Measurements from ENCODE around the gene EFNA1.

EFNA1 gene

DNA sequence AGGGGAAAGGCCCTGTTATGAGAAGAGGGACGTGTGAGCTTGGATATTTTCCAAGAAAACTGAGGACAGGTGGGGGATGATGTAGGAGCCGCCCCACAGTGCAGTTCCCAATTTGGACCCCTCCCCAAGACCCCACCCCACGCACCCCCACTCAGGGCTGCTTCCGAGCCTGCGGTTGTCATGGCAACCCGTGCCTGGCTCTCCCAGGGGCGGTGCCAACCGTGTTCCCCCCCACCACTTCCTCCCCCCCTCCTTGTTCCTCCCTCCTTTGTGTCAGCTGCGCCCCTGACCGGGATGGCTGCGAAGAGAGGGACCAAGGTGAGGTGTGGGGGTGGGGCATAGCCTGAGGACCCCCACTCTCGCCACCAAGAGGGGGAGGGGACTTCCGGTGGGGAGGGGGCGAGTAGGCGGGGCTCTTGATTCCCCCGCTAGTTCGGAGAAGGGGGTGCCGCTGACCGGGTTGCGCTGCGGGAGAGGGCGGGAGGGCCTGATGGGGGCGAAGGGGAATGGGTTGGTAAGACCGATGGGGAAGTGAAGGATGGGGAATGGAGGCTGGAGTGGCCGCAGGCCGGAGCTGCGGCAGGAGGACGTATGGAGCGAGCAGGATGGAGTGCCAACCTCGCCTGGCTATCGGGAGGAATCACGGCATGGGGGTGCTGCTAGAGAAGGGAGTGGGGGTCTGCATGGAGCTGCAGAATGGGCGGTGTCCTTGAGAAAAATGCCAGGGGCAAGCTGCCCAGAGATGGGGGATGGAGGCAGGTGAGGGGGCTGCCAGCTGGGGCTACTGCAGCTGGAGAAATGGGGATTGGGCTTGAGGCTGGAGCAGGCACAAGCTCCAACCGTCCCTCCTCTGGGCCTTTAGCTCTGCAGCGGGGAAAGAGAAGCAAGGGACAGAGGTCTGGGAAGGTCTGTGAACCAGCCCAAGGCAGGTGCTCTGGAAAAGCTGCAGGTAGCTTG is 46.9 kb downstream of the EFNA1 start:
- DNase-seq (ENCODE audit: low spot score) = peak; percentile 61

DNA sequence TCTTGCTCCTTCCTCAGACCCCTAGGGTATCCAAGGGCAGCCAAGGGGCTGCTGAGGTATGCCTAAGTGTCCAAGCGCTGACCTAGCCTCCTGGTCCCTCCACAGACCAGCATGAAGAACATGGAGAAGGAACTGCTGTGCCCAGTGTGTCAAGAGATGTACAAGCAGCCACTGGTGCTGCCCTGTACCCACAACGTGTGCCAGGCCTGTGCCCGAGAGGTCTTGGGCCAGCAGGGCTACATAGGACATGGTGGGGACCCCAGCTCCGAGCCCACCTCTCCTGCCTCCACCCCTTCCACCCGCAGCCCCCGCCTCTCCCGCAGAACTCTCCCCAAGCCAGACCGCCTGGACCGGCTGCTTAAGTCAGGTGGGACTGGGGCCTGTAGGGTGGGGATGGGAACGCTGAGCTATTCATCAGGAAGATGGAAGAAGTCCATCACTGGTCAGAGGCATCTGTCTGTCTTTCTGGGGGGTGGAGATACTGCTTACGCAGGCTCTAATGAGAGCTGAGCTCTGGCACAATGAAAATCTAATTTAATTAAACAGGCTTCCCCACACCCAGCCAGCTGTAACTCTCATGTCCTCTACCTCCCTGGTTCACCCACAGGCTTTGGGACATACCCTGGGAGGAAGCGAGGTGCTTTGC is 47.7 kb downstream of the EFNA1 start:
- peak; percentile 12 for DNase-seq (ENCODE audit: low spot score)

DNA sequence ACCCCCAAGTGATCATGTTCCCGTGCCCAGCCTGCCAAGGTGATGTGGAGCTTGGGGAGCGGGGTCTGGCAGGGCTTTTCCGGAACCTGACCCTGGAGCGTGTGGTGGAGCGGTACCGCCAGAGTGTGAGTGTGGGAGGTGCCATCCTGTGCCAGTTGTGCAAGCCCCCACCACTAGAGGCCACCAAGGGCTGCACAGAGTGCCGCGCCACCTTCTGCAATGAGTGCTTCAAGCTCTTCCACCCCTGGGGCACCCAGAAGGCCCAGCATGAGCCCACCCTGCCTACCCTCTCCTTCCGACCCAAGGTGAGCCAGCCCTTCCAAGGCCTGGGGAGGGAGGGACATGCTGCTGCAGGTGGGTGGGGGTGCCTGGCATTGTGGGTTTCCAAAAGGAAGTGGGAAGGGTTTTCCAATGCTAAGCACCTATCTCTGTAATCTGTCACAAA is 48.3 kb downstream of the EFNA1 start:
- peak; percentile 39 for DNase-seq (ENCODE audit: low spot score)

DNA sequence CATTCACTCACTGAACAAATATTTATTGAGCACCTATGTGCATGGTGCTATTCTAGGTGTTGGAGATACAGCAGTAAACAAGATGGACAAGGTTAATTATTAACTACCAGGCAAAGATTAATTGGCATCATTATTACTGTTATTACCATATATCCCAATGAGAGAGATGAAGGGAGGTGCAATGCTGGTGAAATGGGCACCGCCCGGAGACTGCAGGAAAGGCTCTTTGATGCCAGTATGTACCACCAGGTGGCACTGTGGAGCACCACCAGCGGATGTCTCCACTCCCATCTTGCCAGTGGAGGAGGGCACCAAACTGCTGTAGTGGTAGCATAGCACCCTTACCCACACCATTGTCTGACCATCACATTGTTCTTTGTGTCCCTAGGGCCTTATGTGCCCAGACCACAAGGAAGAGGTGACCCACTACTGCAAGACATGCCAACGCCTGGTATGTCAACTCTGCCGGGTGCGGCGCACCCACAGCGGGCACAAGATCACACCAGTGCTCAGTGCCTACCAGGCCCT is 48.9 kb downstream of the EFNA1 start:
- DNase-seq (ENCODE audit: low spot score) = peak; percentile 91

DNA sequence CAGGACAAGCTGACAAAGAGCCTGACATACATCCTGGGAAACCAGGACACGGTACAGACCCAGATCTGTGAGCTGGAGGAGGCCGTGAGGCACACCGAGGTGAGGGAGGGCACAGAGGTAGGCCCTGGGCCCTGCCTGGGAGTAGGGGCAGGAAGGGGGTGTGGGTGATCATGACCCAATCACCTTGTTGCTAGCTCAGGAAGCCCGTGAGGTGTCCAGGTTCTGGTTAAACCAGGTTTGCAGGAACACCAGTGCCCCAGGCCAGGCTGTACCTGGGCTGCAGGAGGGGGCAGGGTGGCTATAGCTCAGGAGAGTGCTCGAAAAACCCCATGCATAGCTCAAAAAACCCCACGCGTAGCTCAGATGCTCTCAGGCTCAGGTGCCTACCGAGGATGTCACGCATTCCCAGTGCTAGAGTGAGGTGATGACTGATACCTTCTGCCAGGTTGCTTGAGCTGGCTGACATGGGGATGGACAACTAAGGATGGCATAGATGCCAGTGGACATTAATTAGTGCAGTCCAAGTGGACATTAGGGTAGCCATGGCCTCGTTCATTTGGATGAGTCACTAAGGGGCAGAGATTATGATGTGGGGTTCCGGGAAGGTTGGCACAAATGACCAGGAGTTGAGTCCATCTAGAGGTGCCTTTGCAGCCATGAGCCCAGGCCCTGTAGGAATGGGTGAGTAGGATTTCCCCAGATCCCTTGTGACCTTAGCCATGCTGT is 49.7 kb downstream of the EFNA1 start:
- DNase-seq (ENCODE audit: low spot score) = no peak

DNA sequence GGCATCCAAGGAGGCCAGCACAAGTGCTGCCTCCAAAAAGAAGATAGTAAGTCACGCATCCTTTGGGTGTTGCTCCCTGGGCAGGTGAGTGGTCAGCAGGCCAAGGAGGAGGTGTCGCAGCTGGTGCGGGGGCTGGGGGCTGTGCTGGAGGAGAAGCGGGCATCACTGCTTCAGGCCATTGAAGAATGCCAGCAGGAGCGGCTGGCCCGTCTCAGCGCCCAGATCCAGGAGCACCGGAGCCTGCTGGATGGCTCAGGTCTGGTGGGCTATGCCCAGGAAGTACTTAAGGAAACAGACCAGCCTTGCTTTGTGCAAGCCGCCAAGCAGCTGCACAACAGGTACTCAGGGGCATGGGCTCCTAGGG is 50.2 kb downstream of the EFNA1 start:
- DNase-seq (ENCODE audit: low spot score) = no peak

DNA sequence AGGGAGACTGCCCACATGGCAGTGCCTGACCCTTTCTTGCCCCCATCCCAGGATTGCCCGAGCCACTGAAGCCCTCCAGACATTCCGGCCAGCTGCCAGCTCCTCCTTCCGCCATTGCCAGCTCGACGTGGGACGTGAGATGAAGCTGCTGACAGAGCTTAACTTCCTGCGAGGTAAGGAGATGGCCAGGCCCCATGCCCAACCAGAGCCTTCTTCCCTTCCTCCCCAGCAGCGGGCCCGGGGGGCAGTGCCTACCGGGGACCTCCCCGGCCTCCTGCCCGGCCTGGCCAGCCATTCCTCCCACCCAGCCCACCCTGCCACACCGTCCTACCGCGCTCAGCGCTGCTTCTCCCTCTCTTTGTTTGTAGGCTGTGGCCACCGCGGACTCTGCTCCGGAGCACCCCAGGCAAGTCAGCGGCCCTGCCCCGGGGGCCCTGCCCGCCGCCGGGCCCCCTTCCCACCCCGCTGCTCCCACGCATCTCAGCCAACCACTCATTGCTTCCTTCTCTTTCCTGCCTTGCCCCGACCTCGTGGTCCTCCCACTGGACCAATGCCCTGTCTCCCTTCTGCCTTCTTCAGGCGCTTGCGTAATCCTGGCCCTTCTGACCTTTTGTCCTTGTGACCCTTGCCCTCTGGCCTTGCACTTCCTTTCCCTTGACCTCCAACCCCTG is 50.9 kb downstream of the EFNA1 start:
- DNase-seq (ENCODE audit: low spot score) = peak; percentile 14

DNA sequence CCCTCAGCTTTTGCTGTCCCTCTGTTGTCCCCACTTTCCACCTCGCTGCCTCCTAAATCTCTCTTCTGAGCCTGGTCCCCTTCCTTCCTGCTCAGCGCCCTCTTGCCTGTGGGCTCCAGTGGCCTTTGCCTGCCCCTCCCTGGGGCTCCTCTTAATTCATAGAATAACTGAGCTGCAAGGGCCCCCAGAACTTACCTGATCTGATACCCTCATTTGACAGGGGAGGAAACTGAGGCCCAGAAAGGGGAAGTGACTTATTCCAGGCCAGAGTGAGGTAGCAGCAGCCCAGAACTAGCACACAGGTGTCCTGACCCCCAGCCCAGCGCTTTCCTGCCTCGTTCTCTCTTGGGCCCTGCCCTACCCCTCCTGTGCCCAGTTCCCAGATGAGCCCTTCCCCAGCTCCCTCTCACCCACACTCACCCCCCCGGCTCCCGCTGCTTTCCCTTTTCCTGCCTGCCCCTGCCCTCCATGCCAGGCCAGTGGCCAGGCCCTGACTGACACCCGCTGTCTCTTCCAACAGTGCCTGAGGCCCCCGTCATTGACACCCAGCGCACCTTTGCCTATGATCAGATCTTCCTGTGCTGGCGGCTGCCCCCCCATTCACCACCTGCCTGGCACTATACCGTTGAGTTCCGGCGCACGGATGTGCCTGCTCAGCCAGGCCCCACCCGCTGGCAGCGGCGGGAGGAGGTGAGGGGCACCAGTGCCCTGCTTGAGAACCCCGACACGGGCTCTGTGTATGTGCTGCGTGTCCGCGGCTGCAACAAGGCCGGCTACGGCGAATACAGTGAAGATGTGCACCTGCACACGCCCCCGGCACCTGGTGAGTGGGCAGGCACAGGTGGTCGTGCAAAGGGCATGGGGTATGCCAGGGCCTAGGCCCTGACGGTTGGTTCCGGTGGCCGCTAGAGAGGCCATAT is 51.7 kb downstream of the EFNA1 start:
- DNase-seq (ENCODE audit: low spot score) = no peak

DNA sequence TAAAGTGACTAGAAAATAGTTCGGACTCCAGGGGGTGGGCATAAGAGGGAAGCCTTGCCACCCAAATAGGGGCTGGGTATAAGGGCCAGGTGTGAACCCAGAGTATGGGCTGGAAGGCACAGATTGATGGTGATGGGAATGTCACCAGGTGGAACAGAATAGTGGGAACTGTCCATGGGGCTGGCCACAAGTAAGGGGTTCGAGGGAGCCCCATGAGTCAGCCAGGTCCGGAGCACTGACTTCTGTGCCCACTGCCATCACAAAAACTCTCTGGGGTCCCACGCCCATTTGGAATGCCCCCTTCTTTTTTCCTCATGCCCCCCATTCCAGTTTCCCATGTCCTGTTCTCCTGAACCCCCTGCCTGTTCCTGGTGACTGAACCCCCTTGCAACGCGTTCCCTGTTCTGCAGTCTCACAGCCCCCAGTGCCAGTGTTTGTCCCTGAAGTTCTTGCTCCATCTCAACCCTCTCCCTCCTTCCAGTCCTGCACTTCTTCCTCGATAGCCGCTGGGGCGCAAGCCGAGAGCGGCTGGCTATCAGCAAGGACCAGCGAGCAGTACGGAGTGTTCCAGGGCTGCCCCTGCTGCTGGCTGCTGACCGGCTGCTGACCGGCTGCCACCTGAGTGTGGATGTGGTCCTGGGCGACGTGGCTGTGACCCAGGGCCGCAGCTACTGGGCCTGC is 53.8 kb downstream of the EFNA1 start:
- no peak for DNase-seq (ENCODE audit: low spot score)

DNA sequence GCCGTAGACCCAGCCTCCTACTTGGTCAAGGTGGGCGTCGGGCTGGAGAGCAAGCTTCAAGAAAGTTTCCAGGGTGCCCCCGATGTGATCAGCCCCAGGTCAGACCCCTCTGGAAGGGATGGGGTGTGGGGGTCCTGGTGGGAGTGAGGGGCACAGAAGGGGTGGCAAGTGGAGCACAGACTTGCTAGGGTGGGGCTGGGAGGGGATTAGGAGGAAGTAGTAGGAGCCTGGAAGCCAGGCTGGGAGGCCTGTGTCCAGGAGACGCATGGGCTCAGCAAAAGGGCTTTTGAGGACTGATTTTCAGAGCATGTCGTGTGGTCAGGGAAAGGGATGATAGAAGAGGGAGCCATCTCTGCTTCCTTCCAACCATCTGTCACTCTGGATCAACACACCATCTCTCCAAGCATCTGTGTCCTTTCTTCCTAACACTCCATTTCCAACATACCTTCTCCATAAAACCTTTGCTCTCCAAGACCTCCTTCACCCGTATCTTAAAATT is 54.4 kb downstream of the EFNA1 start:
- no peak for DNase-seq (ENCODE audit: low spot score)

DNA sequence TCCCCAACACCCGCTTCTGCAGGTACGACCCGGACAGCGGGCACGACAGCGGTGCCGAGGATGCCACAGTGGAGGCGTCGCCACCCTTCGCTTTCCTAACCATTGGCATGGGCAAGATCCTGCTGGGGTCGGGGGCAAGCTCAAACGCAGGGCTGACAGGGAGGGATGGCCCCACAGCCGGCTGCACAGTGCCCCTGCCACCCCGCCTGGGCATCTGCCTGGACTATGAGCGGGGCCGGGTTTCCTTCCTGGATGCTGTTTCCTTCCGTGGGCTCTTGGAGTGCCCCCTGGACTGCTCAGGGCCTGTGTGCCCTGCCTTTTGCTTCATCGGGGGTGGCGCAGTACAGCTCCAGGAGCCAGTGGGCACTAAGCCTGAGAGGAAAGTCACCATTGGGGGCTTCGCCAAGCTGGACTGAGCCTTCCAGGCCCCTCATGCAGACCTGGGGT is 56.1 kb downstream of the EFNA1 start:
- DNase-seq (ENCODE audit: low spot score) = no peak

DNA sequence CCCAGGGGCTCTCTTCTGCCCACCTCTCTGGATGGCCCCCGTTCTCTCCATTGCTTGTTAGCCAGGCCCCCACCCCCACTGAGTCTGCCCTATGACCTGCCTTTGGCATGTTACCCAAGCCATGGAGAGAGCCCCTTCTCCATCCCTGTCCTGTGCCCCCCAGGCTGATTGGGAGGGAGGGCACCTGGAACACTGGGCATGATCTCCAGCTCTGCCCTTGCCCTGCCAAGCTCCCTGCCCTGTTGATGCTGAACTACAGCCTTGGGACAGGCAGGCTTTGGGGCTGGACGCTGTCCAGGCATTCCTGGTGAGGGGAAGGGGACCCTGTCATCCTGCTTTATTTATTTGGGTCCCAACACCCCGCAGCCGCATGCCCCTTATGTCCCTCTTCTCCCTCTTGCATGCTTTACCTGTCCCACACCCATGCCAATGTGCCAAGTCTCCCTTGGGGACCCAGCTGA is 56.7 kb downstream of the EFNA1 start:
- DNase-seq (ENCODE audit: low spot score) = no peak
